HEK293T (cell line): Measurements from ENCODE around the gene PRR36.

ENCODE experiments used
- CTCF ChIA-PET: fragments of 350-600 bp; formaldehyde crosslinking; extraction: SDS; loops from one replicate; lab custom pipeline; 2021; ENCODE audit warnings: antibody characterized with exemption, inconsistent platforms; lab: Yijun Ruan, JAX
- POLR2A ChIA-PET: fragments of 350-600 bp; formaldehyde crosslinking; extraction: SDS; loops from one replicate; lab custom pipeline; 2020; ENCODE audit warnings: antibody characterized with exemption, inconsistent platforms; lab: Yijun Ruan, JAX
- DNase-seq: peaks from one replicate; pipeline ENCODE4 v3.0.0; 2012; ENCODE audit warnings: mixed read lengths; ENCODE audit errors: extremely low spot score
- ARNT ChIP-seq: fragments of 450-650 bp; IDR thresholded peaks from 2 replicates; pipeline ENCODE4 v1.6.1; 2017; ENCODE audit warnings: mild to moderate bottlenecking
- BHLHE40 ChIP-seq: fragments of 450-650 bp; IDR thresholded peaks from 2 replicates; pipeline ENCODE4 v1.6.1; 2016; ENCODE audit warnings: mild to moderate bottlenecking, moderate library complexity, borderline replicate concordance
- CTBP1 ChIP-seq: fragments of 450-650 bp; IDR thresholded peaks from 2 replicates; pipeline ENCODE4 v1.6.1; 2016; ENCODE audit warnings: borderline replicate concordance
- ELF4 ChIP-seq: fragments of 450-650 bp; IDR thresholded peaks from 2 replicates; pipeline ENCODE4 v1.6.1; 2017; ENCODE audit warnings: antibody characterized with exemption
- FOXA1 ChIP-seq: fragments of 450-650 bp; IDR thresholded peaks from 2 replicates; pipeline ENCODE4 v1.6.1; 2016; ENCODE audit warnings: mild to moderate bottlenecking
- FOXK2 ChIP-seq: fragments of 450-650 bp; IDR thresholded peaks from 2 replicates; pipeline ENCODE4 v1.6.1; 2016; ENCODE audit warnings: mild to moderate bottlenecking
- FOXM1 ChIP-seq: fragments of 450-650 bp; IDR thresholded peaks from 2 replicates; pipeline ENCODE4 v1.6.1; 2017; ENCODE audit warnings: mild to moderate bottlenecking, borderline replicate concordance
- HDGF ChIP-seq: fragments of 450-650 bp; IDR thresholded peaks from 2 replicates; pipeline ENCODE4 v1.6.1; 2017; ENCODE audit warnings: antibody characterized with exemption, borderline replicate concordance
- L3MBTL2 ChIP-seq: fragments of 450-650 bp; conservative IDR thresholded peaks from 2 replicates; pipeline ENCODE4 v1.6.1; 2016; ENCODE audit warnings: mild to moderate bottlenecking
- LEF1 ChIP-seq: fragments of 450-650 bp; IDR thresholded peaks from 2 replicates; pipeline ENCODE4 v1.6.1; 2017; ENCODE audit warnings: mild to moderate bottlenecking, borderline replicate concordance
- NFRKB ChIP-seq: fragments of 450-650 bp; IDR thresholded peaks from 2 replicates; pipeline ENCODE4 v1.6.1; 2016; ENCODE audit warnings: mild to moderate bottlenecking, moderate library complexity
- PKNOX1 ChIP-seq: fragments of 450-650 bp; IDR thresholded peaks from 2 replicates; pipeline ENCODE4 v1.6.1; 2016
- SP1 ChIP-seq: fragments of 450-650 bp; IDR thresholded peaks from 2 replicates; pipeline ENCODE4 v1.6.1; 2017
- SUZ12 ChIP-seq: fragments of 450-650 bp; IDR thresholded peaks from 2 replicates; pipeline ENCODE4 v1.6.1; 2016; ENCODE audit warnings: mild to moderate bottlenecking
- TARDBP ChIP-seq: fragments of 450-650 bp; IDR thresholded peaks from 2 replicates; pipeline ENCODE4 v1.6.1; 2016
- ZNF384 ChIP-seq: fragments of 450-650 bp; IDR thresholded peaks from 2 replicates; pipeline ENCODE4 v1.6.1; 2016

Gene PRR36

DNA sequence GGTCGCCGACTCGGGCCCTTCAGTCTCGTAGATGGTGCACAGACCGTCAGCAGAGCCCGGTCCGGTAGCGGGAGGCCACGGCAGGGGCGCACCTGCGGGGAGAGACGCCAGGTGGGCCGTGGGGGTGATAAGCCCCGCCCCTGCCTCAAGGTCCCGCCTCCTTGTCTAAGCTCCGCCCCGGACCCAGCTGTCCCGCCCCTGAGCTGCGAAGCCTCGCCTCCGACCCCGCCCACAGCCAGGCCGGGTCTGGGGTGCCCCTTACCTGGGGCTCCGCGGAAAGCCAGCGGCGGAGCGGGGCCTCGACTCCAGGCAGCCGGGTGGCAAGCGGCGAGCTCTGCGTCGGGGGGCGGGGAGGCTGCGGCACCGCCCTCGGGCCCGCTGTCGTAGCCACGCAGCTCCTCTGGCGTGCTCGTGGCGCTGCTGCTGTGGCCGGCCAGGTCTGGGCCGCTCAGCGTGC lies 4.7 kb downstream of the PRR36 start:
- no peak for TF ChIP-seq SUZ12
- TF ChIP-seq ZNF384, result no peak
- TF ChIP-seq FOXK2, result no peak
- no peak for TF ChIP-seq FOXM1
- no peak for TF ChIP-seq L3MBTL2
- TF ChIP-seq HDGF, result no peak
- TF ChIP-seq ELF4, result no peak
- TF ChIP-seq ARNT, result no peak
- POLR2A ChIA-PET, result interaction anchor here (0.6 to 2.0 kb wide), 9 partner anchors 19 to 644 kb away, joined by 3 to 18 read pairs (median 6); partner anchors contain the start of genes EVI5L, LRRC8E, MAP2K7 and SNAPC2
- peak; percentile 69 for DNase-seq
- CTCF ChIA-PET, result interaction anchor here (0.6 to 2.0 kb wide), 18 partner anchors 8 to 538 kb away, joined by 3 to 19 read pairs (median 5); partner anchors contain the start of genes LRRC8E, MAP2K7, MCOLN1 and SNAPC2

- ChIA-PET CTCF (interaction anchor here (0.5 to 2.0 kb wide), 21 partner anchors 9 to 362 kb away, joined by 3 to 19 read pairs (median 5); partner anchors contain the start of genes LRRC8E, MAP2K7, MCOLN1 and SNAPC2), POLR2A (interaction anchor here (0.6 to 2.0 kb wide), 10 partner anchors 12 to 645 kb away, joined by 3 to 18 read pairs (median 5); partner anchors contain the start of genes EVI5L, LRRC8E, MAP2K7 and SNAPC2)
- TF ChIP-seq SP1 (peak; percentile 35; the same call in 1 of the 2 replicates), FOXK2 (no peak), ZNF384 (no peak)
- peak; percentile 88 for DNase-seq
Observed at GRCh38 chr19:7868671-7869452, 5.3 kb downstream of the PRR36 start.

DNA sequence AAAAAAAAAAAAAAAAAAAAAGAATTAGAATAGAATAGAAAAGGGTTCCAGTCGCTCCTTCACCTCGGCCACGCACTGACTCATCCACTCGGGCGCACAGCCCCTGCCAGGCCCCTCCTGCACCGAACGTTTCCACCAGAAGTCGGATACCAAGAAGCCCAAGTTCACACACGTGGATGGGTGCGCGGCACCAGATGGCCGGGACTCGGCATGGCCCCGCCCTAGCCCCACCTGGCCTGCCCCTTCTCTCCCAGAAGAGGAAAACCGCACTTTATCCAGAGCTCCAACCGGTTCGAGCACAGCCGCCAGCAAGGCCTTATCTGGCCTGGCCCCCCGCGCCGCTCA lies 5.9 kb downstream of the PRR36 start:
- TF ChIP-seq FOXA1 (no peak), ARNT (no peak), BHLHE40 (no peak), FOXM1 (no peak), SUZ12 (no peak), SP1 (no peak), PKNOX1 (no peak), TARDBP (no peak), L3MBTL2 (no peak; the same call in 1 of the 2 replicates), ZNF384 (no peak), ELF4 (no peak), LEF1 (no peak), HDGF (no peak), FOXK2 (no peak)
- DNase-seq, result no peak
- ChIA-PET CTCF (interaction anchor here (0.5 to 2.0 kb wide), 11 partner anchors 10 to 216 kb away, joined by 3 to 19 read pairs (median 5); partner anchors contain the start of genes SNAPC2 and TIMM44), POLR2A (interaction anchor here (0.9 to 2.0 kb wide), 6 partner anchors 11 to 645 kb away, joined by 3 to 18 read pairs (median 14); partner anchors contain the start of genes LRRC8E, MAP2K7, SNAPC2 and TIMM44)

DNA sequence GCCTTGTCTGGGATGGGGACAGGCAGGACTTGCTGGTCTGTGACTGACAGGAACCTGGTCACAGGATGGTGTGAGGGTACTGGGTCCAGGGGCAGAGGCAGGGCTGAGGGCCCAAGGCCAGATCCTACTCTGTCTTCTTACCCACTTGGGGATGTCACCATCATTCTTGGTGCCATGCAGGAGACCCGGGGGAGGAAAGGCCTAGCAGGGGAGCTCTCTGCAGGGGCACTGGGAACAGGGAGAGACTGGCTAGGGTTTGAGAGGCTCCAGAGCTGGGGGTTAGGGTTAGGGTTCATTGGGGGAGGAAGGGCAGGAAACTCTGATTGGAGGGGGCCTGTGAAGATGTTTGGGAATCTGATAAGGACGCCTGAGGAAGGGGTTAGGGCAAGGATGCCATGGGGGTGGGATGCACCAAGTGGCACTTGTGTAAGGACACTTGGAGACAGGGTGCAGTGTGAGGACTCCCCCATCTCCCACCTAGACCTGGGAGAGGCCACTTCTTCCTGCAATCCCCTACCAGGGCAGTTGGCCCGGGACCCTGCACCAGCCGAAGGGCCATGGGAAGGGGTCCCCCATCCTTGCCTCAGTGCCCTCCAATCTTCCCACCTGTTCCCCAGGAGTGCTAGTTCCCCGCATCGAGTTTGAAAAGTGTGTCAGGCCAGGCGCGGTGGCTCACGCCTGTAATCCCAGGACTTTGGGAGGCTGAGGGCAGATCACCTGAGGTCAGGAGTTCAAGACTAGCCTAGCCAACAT lies 6.9 kb downstream of the PRR36 start:
- no peak for DNase-seq
- POLR2A ChIA-PET, result no interaction called here
- TF ChIP-seq FOXM1 (no peak), BHLHE40 (no peak), PKNOX1 (no peak), CTBP1 (no peak), FOXA1 (no peak), FOXK2 (no peak), ARNT (no peak), SUZ12 (no peak), ELF4 (no peak), L3MBTL2 (no peak), SP1 (no peak), LEF1 (no peak), NFRKB (no peak), ZNF384 (no peak), HDGF (no peak), TARDBP (no peak)
- CTCF ChIA-PET, result interaction anchor here (1.4 kb wide), 1 partner anchor 15 kb away, joined by 4 read pairs; no protein-coding TSS in a partner anchor

GRCh38 chr19:7866399-7867091 lies 7.6 kb downstream of the PRR36 start:
- ChIA-PET POLR2A (interaction anchor here (0.9 kb wide), 1 partner anchor 37 kb away, joined by 3 read pairs; the partner anchor contains the start of gene MAP2K7), CTCF (interaction anchor here (1.4 kb wide), 1 partner anchor 14 kb away, joined by 4 read pairs; no protein-coding TSS in a partner anchor)
- DNase-seq, result no peak
- no peak for TF ChIP-seq BHLHE40
